ENCODE data around the gene YPEL5. TPM values are rescaled to one million over a fixed set of nuclear protein-coding genes. Genes with fewer than 3 reads are reported as not detected.

YPEL5 gene
- total RNA-seq, 6 donors from 2014 or later: 51.9 to 107 (median 85.8) TPM

- Histone ChIP-seq H3K9me3 (no peaks in the 10 kb centered on the region), H3K36me3 (peaks cover 14 to 37% (median 28%) of the 10 kb centered on the region in 4 donors), H3K4me3 (no peak overlapping the region), H3K27me3 (no peaks in the 10 kb centered on the region), H3K4me1 (peaks cover 0 to 12% (median 2%) of the 10 kb centered on the region in 4 donors), H3K27ac (no peak overlapping the region)
- TF ChIP-seq CTCF (IDR thresholded peaks at IDR 0.05) (no peak), POLR2A (IDR thresholded peaks at IDR 0.05) (no peak), EP300 (IDR thresholded peaks at IDR 0.05) (no peak), POLR2AphosphoS5 (IDR thresholded peaks at IDR 0.05) (no peak)
- ATAC-seq (ENCODE audit: low FRiP score in 2 of 2): no peak
- no peak for DNase-seq
- WGBS, 2 donors: 98 to 100% methylated on average over 2 of the region's 2 CpGs
Measured at GRCh38 chr2:30162806-30163205, 16.0 kb downstream of the YPEL5 start.

GRCh38 chr2:30164131-30164925 is 17.5 kb downstream of the YPEL5 start:
- Histone ChIP-seq H3K27ac (no peak overlapping the region), H3K4me1 (peaks cover 0 to 12% (median 2%) of the 10 kb centered on the region in 4 donors), H3K36me3 (peaks cover 0 to 21% (median 12%) of the 10 kb centered on the region in 4 donors), H3K9me3 (no peaks in the 10 kb centered on the region), H3K4me3 (no peak overlapping the region), H3K27me3 (no peaks in the 10 kb centered on the region)
- TF ChIP-seq POLR2A (IDR thresholded peaks at IDR 0.05) (no peak), CTCF (IDR thresholded peaks at IDR 0.05) (no peak), POLR2AphosphoS5 (IDR thresholded peaks at IDR 0.05) (no peak), EP300 (IDR thresholded peaks at IDR 0.05) (no peak)
- DNase-seq (no peak), ATAC-seq (ENCODE audit: low FRiP score in 2 of 2) (no peak)
- WGBS, 2 donors: 42% methylated on average over 7 of the region's 7 CpGs

GRCh38 chr2:30165050-30165520 is 18.3 kb downstream of the YPEL5 start:
- ATAC-seq (ENCODE audit: low FRiP score in 2 of 2): peak; percentile 82 to 89
- H3K4me1 ChIP-seq: peaks cover 0 to 12% (median 2%) of the 10 kb centered on the region in 4 donors
- peak in 1 of 2 donors; percentile 10 for TF ChIP-seq POLR2AphosphoS5 (IDR thresholded peaks at IDR 0.05)
- peak; percentile 74 to 85 (median 84) for TF ChIP-seq CTCF (IDR thresholded peaks at IDR 0.05)
- no peak for TF ChIP-seq POLR2A (IDR thresholded peaks at IDR 0.05)
- no peak overlapping the region for H3K4me3 ChIP-seq
- no peaks in the 10 kb centered on the region for H3K27me3 ChIP-seq
- H3K36me3 ChIP-seq: peaks cover 0 to 14% (median 6%) of the 10 kb centered on the region in 4 donors
- no peak overlapping the region for H3K27ac ChIP-seq
- peak in 1 of 2 donors; percentile 61 for DNase-seq
- H3K9me3 ChIP-seq: no peaks in the 10 kb centered on the region
- 20 to 22% methylated on average over 7 of the region's 7 CpGs for WGBS, 2 donors

- no peak overlapping the region for H3K27ac ChIP-seq
- no peak overlapping the region for H3K4me3 ChIP-seq
- H3K9me3 ChIP-seq: no peaks in the 10 kb centered on the region
- WGBS, 2 donors: 77 to 83% methylated on average over 4 of the region's 4 CpGs
- DNase-seq (no peak), ATAC-seq (ENCODE audit: low FRiP score in 2 of 2) (no peak)
- TF ChIP-seq POLR2AphosphoS5 (IDR thresholded peaks at IDR 0.05) (no peak), CTCF (IDR thresholded peaks at IDR 0.05) (no peak), POLR2A (IDR thresholded peaks at IDR 0.05) (no peak), EP300 (IDR thresholded peaks at IDR 0.05) (no peak)
- no peaks in the 10 kb centered on the region for H3K27me3 ChIP-seq
- H3K36me3 ChIP-seq: peaks cover 0 to 8% (median 4%) of the 10 kb centered on the region in 4 donors
- peaks cover 0 to 12% (median 2%) of the 10 kb centered on the region in 4 donors for H3K4me1 ChIP-seq
Measured at GRCh38 chr2:30165617-30166016, 18.8 kb downstream of the YPEL5 start.

Measured in upper lobe of left lung (tissue), 6 donors.